Colonic mucosa (tissue), 2 donors: ENCODE results near the gene IL3. TPM values are rescaled to one million over a fixed set of nuclear protein-coding genes. Genes with fewer than 3 reads are reported as not detected.

Experiments
- total RNA-seq, 2 donors: library from RNA; stranded (reverse); fragmentation: NEBNext Ultra II Directional in 1 of 2; extraction: Animal tissue kit (Norgen Biotek cat#: 25700) in 1 of 2; gene quantifications; one replicate each; pipeline ENCODE4 v1.2.1, GENCODE V29; 2021
- donor health status: DM: no; HTN: no; CAD: no.
- donor health status: DM: no; HTN: no; CAD: no.

IL3 gene
- total RNA-seq, 2 donors from 2014 or later: 0.25 TPM; not detected in 1

Other genes starting within 250 kb of the IL3 start
- gene MEIKIN, start 115.0 kb upstream of the IL3 start, total RNA-seq: not detected
- under 1 TPM; 0.25 to 0.93 TPM for gene ACSL6, start 49.0 kb upstream of the IL3 start, total RNA-seq
- under 1 TPM in 1 of 2 donors, not detected in 1; 0.67 TPM for gene CSF2, start 13.1 kb downstream of the IL3 start, total RNA-seq
- gene P4HA2, start 167.2 kb downstream of the IL3 start, total RNA-seq: 10 to 100 TPM; 53.7 to 79.6 TPM
- 10 to 100 TPM in 1 of 2 donors, 1 to 10 TPM in 1; 2.3 to 14.3 TPM for gene PDLIM4, start 197.0 kb downstream of the IL3 start, total RNA-seq
- gene SLC22A4, start 233.7 kb downstream of the IL3 start, total RNA-seq: 1 to 10 TPM; 1.3 to 8.3 TPM